ENCODE measurements around the gene SUPT6H.

GRCh38 chr17:28669918-28670317, 7.9 kb downstream of the SUPT6H start:
- TF ChIP-seq, protein P1, sequence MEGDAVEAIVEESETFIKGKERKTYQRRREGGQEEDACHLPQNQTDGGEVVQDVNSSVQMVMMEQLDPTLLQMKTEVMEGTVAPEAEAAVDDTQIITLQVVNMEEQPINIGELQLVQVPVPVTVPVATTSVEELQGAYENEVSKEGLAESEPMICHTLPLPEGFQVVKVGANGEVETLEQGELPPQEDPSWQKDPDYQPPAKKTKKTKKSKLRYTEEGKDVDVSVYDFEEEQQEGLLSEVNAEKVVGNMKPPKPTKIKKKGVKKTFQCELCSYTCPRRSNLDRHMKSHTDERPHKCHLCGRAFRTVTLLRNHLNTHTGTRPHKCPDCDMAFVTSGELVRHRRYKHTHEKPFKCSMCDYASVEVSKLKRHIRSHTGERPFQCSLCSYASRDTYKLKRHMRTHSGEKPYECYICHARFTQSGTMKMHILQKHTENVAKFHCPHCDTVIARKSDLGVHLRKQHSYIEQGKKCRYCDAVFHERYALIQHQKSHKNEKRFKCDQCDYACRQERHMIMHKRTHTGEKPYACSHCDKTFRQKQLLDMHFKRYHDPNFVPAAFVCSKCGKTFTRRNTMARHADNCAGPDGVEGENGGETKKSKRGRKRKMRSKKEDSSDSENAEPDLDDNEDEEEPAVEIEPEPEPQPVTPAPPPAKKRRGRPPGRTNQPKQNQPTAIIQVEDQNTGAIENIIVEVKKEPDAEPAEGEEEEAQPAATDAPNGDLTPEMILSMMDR (conservative IDR thresholded peaks at IDR 0.05; ENCODE audit: low read length), result no peak
- no peak for TF ChIP-seq EZH2phosphoT487 (IDR thresholded peaks at IDR 0.05; ENCODE audit: borderline replicate concordance, low read depth, low read length)

Data from OCI-LY7 (cell line).